HG03135 (cell line): ENCODE data around the gene TSHZ2.

ENCODE experiments used
- ATAC-seq: cut with Tn5 transposase; IDR thresholded peaks from one replicate; pipeline ENCODE4 v1.9.1; 2021; ENCODE audit warnings: mild to moderate bottlenecking, moderate library complexity; ENCODE audit not compliant: unreplicated experiment

The TSHZ2 gene

DNA sequence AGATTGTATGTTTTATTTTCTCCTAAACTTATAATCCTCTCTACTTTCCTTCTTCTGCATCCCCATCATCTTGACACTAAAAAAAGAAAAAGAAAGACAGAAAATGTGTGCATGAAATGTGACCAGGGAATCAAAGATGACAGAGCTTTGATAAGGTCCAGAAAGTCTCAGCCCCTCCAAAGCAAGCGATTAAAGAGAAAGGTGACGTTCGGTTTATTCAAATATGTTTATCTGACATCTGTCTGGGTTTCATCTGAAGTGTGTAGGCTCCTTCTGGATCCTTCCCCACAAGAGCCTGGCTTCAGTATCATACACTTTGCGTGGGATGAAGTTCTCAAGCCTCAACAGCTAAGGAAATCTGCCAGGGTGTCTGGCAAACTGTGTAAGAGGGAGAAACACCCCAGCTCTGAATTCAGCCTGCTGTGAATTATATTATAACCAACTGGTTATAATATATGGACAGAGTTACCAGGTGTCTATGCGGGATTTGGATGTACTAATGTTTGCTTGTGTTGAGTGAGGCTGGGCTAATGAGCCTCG, 358.5 kb downstream of the TSHZ2 start:
- no peak for ATAC-seq

GRCh38 chr20:53331151-53331973, 359.2 kb downstream of the TSHZ2 start:
- no peak for ATAC-seq

- no peak for ATAC-seq
Observed at GRCh38 chr20:53332022-53332837, 360.1 kb downstream of the TSHZ2 start.

DNA sequence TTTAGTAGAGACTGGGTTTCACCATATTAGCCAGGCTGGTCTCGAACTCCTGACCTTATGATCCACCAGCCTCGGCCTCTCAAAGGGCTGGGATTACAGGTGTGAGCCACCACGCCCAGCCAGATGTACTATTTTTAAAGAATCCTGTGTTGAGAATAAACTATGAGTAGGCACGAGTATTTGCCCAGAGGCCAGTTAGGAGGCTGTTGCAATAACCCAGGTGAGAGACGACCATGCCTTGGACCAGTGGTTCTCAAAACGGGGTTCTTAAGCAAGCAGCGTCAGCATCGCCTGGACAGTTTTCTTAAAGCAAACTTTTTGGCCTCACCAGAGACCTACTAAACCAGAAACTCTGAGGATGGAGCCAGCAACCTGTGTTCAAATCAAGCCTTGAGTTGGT, 362.7 kb downstream of the TSHZ2 start:
- no peak for ATAC-seq

DNA sequence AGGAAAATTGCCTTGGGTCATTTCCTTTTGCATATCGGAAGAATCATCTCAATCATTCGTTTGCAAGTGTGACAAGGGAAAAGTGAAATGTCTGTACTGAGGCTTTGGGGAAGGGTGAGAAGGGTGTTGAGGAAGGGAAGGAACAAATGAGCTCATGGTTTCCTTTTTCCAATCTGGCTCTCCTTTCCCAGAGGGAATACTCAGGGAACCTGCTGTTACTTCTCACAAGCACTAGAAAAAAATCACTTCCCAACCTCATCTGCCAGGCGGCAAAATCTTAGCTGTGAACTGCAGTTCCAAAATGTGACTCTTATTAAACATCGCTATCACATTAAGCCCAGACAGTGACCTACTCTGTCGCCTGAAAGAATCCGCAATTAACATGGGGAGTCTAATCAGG, 363.4 kb downstream of the TSHZ2 start:
- no peak for ATAC-seq

DNA sequence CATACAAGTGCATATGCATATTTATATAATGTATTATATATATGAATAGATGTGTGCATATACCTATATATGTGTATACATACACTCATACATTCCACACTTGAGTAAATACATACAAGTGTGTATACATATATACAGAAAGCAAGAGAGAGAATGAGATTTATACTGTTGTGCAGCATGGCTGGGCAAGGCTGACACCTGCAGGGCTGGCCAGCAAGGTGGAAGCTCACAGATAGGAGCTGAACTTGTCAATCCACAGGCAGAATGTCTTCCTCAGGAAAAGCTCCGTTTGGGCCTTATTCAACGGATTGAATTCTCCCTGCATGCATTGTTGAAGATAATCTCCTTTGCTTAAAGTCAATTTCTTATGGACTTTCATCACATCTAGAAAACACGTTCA, 364.7 kb downstream of the TSHZ2 start:
- no peak for ATAC-seq

DNA sequence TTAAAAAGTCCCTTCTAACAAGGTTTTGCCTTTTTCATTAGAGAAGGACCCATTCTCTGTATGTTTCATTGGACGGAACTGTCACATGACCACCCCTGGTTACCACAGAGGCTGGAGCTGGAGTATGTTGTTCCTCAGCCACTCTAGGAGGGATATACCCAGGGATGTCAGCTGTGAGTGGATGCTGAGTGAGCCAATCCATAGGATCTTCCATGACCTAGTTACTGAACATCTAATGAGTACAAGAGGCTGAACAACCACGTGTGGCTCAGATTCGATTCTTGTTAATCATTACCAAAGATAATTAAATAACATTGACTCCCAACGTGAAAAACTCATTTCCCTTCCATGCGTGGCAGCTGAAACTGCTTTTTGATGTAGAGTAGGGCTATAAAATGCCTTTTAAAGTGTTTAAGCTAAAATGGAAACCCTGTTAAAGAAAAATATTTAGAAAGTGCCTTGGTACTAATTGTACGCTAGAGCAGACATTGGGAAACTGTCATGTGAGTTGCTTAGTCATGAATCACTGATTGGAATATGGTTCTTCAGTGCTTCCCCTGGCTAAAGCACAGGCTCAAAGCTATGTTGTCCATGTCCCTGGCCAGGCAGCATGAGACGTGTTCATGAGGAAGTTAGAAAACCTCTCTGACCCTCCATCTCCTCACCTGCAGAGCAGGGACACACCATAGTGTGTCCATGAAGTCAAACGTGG, 365.4 kb downstream of the TSHZ2 start:
- no peak for ATAC-seq

GRCh38 chr20:53338716-53339115, 366.6 kb downstream of the TSHZ2 start:
- no peak for ATAC-seq

- no peak for ATAC-seq
Observed at GRCh38 chr20:53342429-53342828, 370.3 kb downstream of the TSHZ2 start.

DNA sequence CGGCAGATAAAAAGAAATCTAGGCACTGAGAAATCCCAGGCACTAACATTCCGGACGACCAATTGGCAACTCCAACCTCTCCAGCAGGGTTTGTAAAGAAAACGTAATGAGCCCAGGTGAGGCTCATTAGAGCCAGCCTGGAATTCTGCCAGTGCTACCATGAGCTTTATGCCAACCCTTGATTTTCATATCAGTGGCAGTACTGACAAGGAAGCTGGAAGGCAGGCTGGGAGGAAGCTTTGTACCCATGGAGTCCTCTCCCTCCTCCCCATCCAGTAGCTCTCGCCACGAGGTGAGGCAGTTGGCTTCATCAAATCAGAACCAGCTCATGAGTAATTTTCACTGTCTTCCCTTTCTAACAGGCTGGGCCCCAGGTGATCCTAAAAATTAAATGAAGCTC, 371.3 kb downstream of the TSHZ2 start:
- no peak for ATAC-seq

DNA sequence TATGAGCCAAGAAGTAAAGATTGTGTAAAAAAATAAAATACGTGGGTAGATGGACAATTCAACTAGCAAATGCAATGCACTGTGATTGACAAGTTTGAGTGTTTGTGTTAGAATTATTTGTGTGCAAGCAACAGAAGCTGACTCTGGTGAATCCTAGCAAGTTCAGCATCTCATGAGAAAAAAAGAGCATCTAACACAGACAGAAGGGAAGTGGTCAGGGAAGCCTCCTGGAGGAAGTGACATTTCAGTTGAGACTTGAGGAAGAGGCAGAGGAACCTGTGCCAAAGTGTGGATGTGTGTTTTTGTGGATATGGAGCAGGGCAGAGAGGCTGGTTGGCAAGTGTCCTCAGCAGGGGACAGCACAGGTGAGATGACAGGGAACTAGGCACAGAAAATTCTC, 372.7 kb downstream of the TSHZ2 start:
- no peak for ATAC-seq

DNA sequence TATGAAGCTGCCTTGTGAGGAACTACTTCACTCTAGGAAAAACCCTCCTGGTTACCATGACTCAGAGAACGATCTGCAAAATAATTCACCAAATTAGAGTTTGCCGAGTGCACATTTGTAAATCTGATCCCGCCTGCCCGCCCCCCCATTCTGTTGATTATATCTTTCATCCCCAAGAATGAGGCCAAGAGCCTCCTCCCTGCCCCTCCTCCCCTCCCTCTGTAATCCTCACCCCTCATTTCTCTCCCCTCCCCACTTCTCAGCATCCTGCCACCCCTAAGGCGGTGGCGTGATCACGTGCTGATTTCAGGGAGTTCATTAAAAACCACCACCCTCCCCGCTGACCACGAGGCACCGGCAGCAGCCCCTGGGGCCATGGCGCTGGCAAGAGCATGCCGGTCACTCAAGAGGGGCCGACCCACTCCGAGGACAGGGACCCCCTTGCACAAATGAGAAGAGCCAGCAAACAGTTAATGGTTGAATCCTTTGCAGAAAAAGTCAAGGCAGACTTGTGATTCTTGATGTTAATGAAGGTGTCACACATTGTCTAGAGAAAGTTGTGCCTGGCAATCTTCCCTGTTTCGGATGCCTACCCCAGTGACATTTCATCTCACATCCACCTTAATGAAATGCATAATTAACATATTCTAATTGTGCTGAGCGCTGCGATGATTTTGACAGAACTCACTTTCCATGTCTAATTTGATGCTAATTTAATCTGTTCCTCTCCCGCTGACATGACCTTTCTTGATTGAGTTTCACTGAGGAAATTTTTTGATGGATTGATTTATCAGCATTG, 373.6 kb downstream of the TSHZ2 start:
- ATAC-seq: no peak

GRCh38 chr20:53346335-53346648, 374.1 kb downstream of the TSHZ2 start:
- ATAC-seq: no peak

GRCh38 chr20:53349730-53350129, 377.6 kb downstream of the TSHZ2 start:
- no peak for ATAC-seq

DNA sequence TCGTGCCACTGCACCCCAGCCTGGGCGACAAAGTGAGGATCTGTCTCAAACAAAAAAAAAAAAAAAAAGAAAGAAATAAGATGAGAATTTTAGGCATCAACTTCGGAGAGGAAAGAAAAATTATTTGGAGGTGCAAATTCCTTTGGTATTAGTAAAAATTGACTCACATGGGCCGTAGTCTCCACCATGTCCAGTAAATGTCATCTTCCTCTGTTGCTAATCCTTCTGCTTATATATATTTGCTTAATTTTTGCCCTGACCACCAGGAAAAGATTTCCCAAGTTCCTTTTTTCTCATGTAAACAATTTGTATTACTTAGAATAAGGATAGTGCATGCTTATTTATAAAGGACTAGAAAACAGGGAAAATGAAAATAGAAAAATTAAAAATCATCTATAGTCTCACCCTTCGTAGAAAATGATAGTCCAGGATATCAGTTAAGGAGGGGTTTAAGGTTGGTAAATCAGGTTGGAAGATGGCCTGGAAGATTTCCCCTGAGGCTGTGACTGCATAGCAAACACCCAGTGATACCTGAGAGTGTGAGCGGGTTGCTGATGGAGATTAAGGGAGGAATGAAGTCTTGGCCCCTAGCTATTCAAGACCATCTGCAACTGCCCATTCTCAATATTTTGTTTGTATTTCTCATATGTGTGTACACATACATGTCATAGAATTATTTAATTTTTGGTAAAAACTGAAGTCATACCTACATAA, 380.7 kb downstream of the TSHZ2 start:
- no peak for ATAC-seq

- no peak for ATAC-seq
Observed at GRCh38 chr20:53354314-53354713, 382.2 kb downstream of the TSHZ2 start.

GRCh38 chr20:53355790-53356189, 383.6 kb downstream of the TSHZ2 start:
- ATAC-seq: no peak

DNA sequence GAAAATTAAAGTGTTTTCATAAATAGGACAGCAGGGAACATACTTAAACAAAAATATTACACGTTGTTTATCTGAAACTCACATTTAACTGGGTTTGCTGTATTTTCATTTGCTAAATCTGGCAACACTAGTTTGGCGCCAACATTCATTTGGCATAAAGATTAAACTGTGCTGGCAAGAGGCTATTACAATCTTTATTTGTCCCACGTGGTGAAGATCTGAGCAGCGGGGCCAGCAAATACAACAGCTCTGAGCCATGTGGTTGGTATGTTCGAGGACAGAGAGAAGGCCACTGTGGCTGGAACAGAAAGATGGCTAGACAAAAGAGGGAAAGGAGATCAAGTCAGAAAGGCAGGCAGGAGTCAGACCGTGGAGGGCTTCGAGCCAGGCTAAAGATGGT, 387.3 kb downstream of the TSHZ2 start:
- ATAC-seq: no peak

- no peak for ATAC-seq
Observed at GRCh38 chr20:53360852-53361251, 388.7 kb downstream of the TSHZ2 start.

DNA sequence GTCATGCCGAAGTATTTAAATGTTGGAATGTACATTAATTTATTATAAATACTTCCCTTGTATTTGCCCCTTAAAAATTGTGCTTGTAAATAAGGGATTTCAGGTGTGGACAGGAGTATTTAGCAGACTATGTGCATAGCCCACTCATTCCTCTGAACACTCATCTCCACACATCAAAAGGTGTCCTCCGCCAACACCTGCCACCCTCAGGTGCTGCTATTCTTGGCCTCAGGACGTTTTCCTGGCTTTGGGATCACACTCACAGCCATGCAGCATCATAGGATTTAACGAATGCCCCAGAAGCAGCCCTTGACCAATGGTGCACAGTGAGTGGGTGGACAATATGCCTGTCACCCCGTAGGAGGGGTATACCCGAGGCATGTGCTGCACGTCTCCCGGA, 390.6 kb downstream of the TSHZ2 start:
- ATAC-seq: no peak
